HepG2 (cell line): Measurements from ENCODE around the gene ADAMTS4. TPM values are rescaled to one million over a fixed set of nuclear protein-coding genes. Genes with fewer than 3 reads are reported as not detected.
A peak's percentile ranks its signal among the peaks of the same experiment; 100 is the strongest.

Experiments
- ATAC-seq: fragments of 200-7000 bp; cut with Tn5 transposase; 3 replicates; pipeline ENCODE4 v1.9.1; 2020; ENCODE audit warnings: mild to moderate bottlenecking, moderate library complexity
- BruUV-seq: library from RNA; stranded (reverse); fragments of 400-500 nt; replicated peaks from 2 replicates; lab custom pipeline; 2021; lab: Mats Ljungman, UMichigan
- CTCF ChIA-PET: fragments of 300-600 bp; formaldehyde crosslinking; extraction: SDS; loops from one replicate; lab custom pipeline; 2021; ENCODE audit warnings: low total read pairs, inconsistent platforms, low intra/inter-chr PET ratio; lab: Yijun Ruan, JAX
- POLR2A ChIA-PET: fragments of 350-600 bp; sonication (Branson Sonifier 250); formaldehyde crosslinking; loops from one replicate; lab custom pipeline; 2020; ENCODE audit warnings: antibody characterized with exemption, inconsistent platforms; lab: Yijun Ruan, JAX
- DNase-seq: peaks from one replicate; pipeline ENCODE4 v3.0.0-alpha.2; 2015; ENCODE audit warnings: low spot score
- FAIRE-seq: peaks from 3 replicates; lab custom pipeline; 2011; peaks lifted over from hg19 to GRCh38; lab: Jason Lieb, UNC
- H2AFZ ChIP-seq: one replicate; pipeline ENCODE4 v1.6.1; 2011; ENCODE audit warnings: low read length, inconsistent platforms
- H3K27ac ChIP-seq: fragments of 300-600 bp; 3 replicates; pipeline ENCODE4 v1.8.0; 2011; ENCODE audit warnings: mixed run types, mild to moderate bottlenecking, mixed read lengths, low read length, inconsistent platforms; ENCODE audit not compliant: insufficient read depth; ENCODE audit errors: extremely low read length
- H3K27me3 ChIP-seq, 2 experiments: fragments of 200-600 bp in 1 of 2; 2 replicates in 1 of 2; 3 replicates in 1 of 2; pipeline versions ENCODE4 v1.6.0 to v1.8.0; 2011; ENCODE audit warnings: low read length in 2 of 2, mild to moderate bottlenecking in 2 of 2, moderate library complexity in 2 of 2, inconsistent platforms in 1 of 2; ENCODE audit not compliant: insufficient read depth in 2 of 2, control insufficient read depth in 1 of 2
- H3K36me3 ChIP-seq, 2 experiments: fragments of 200-600 bp in 1 of 2; replicated peaks in 1 of 2; 2 replicates in 1 of 2; 3 replicates in 1 of 2; pipeline versions ENCODE4 v1.5.1 to v1.8.0; 2011; ENCODE audit warnings: low read length in 2 of 2, inconsistent platforms in 1 of 2; ENCODE audit not compliant: insufficient read depth in 2 of 2, control insufficient read depth in 1 of 2
- H3K4me1 ChIP-seq: 2 replicates; pipeline ENCODE4 v1.5.1; 2012; ENCODE audit warnings: low read length, inconsistent platforms; ENCODE audit not compliant: insufficient read depth
- H3K4me2 ChIP-seq: 2 replicates; pipeline ENCODE4 v1.6.0; 2011; ENCODE audit warnings: low read depth, low read length, inconsistent platforms
- H3K4me3 ChIP-seq, 3 experiments: fragments of 200-600 bp in 1 of 3; sonication (generic), shearing (Covaris generic) in 1 of 3; replicated peaks in 1 of 3; 2 replicates each; pipeline ENCODE4 v1.5.1; 2011 to 2016; ENCODE audit warnings: low read length in 3 of 3, inconsistent platforms in 2 of 3, low read depth in 2 of 3, mild to moderate bottlenecking in 2 of 3, control low read depth in 1 of 3, mixed read lengths in 1 of 3; ENCODE audit not compliant: insufficient read depth in 1 of 3
- H3K79me2 ChIP-seq: one replicate; pipeline ENCODE4 v1.6.1; 2011; ENCODE audit warnings: low read length, inconsistent platforms; ENCODE audit not compliant: insufficient read depth
- H3K9ac ChIP-seq: 2 replicates; pipeline ENCODE4 v1.6.0; 2011; ENCODE audit warnings: mild to moderate bottlenecking, low read depth, low read length, inconsistent platforms; ENCODE audit not compliant: insufficient read depth
- H3K9me3 ChIP-seq: 2 replicates; pipeline ENCODE4 v1.5.1; 2012; ENCODE audit warnings: mild to moderate bottlenecking, low read length
- H4K20me1 ChIP-seq: 2 replicates; pipeline ENCODE4 v1.6.0; 2011; ENCODE audit warnings: inconsistent platforms, mild to moderate bottlenecking, low read length, moderate library complexity; ENCODE audit not compliant: insufficient read depth
- HOXA5 ChIP-seq: sonication (generic); formaldehyde crosslinking; IDR thresholded peaks from 2 replicates; pipeline ENCODE4 v1.4.0; 2020; ENCODE audit warnings: missing genetic modification reagents
- HOXD1 ChIP-seq: sonication (generic); formaldehyde crosslinking; IDR thresholded peaks from 2 replicates; pipeline ENCODE4 v1.5.0; 2020; ENCODE audit warnings: missing genetic modification reagents
- KDM4B ChIP-seq: sonication (generic); formaldehyde crosslinking; IDR thresholded peaks from 2 replicates; pipeline ENCODE4 v1.4.0; 2020; ENCODE audit warnings: missing genetic modification reagents
- SKI ChIP-seq: fragments of 450-650 bp; IDR thresholded peaks from one replicate; pipeline ENCODE4 v1.6.1; 2018; ENCODE audit warnings: mild to moderate bottlenecking; ENCODE audit not compliant: partially characterized antibody
- SNRNP70 ChIP-seq: fragments of 200-400 bp; formaldehyde crosslinking; IDR thresholded peaks from 2 replicates; pipeline ENCODE4 v1.6.1; 2017; ENCODE audit warnings: mild to moderate bottlenecking, low read depth, low read length, moderate library complexity
- TBP ChIP-seq: sonication (generic); formaldehyde crosslinking; IDR thresholded peaks from 2 replicates; pipeline ENCODE4 v1.5.0; 2020; ENCODE audit warnings: missing genetic modification reagents
- TMF1 ChIP-seq: sonication (generic); formaldehyde crosslinking; IDR thresholded peaks from 2 replicates; pipeline ENCODE4 v1.8.1; 2022; ENCODE audit warnings: low read depth, missing genetic modification reagents
- ZFP82 ChIP-seq: sonication (generic); formaldehyde crosslinking; IDR thresholded peaks from 2 replicates; pipeline ENCODE4 v1.5.1; 2020; ENCODE audit warnings: mild to moderate bottlenecking, missing genetic modification reagents, borderline replicate concordance
- ZKSCAN5 ChIP-seq: sonication (generic); formaldehyde crosslinking; IDR thresholded peaks from 2 replicates; pipeline ENCODE4 v1.5.1; 2020; ENCODE audit warnings: mild to moderate bottlenecking, missing genetic modification reagents
- ZNF160 ChIP-seq: sonication (generic); formaldehyde crosslinking; IDR thresholded peaks from 2 replicates; pipeline ENCODE4 v1.8.0; 2022; ENCODE audit warnings: mild to moderate bottlenecking, inconsistent platforms, missing genetic modification reagents
- ZNF33A ChIP-seq: sonication (generic); formaldehyde crosslinking; IDR thresholded peaks from 2 replicates; pipeline ENCODE4 v1.5.1; 2020; ENCODE audit warnings: missing genetic modification reagents, mild to moderate bottlenecking, moderate library complexity, borderline replicate concordance
- ZNF501 ChIP-seq: sonication (generic); formaldehyde crosslinking; IDR thresholded peaks from 2 replicates; pipeline ENCODE4 v1.5.1; 2020; ENCODE audit warnings: mild to moderate bottlenecking, moderate library complexity, missing genetic modification reagents
- ZNF780A ChIP-seq: sonication (generic); formaldehyde crosslinking; IDR thresholded peaks from 2 replicates; pipeline ENCODE4 v1.8.0; 2022; ENCODE audit warnings: mild to moderate bottlenecking, missing genetic modification reagents, moderate library complexity
- WGBS: methylation state at CpG from one replicate; pipeline ENCODE4 v1.1.6; 2017; ENCODE audit warnings: low lambda C conversion rate; 5-methylcytosine and 5-hydroxymethylcytosine counted together
- in situ Hi-C: cut with HindIII; loops from 2 replicates; pipeline ENCODE4 v1.10.0; 2017; ENCODE audit warnings: low pct_unique_long_range_greater_than_20kb; ENCODE audit not compliant: extremely low pct_ligation_motif_present
- intact Hi-C: fragments of 100-400 bp; cut with micrococcal nuclease; formaldehyde crosslinking; loops from one replicate; pipeline ENCODE4 v1.10.0; 2022; ENCODE audit not compliant: unreplicated experiment
- polyA plus RNA-seq, 8 experiments: library from polyadenylated mRNA; depleted of rRNA in 3 of 8; stranded (reverse) in 7 of 8; unstranded in 1 of 8; fragments of >200 nt; fragmentation: Illumina TruSeq in 4 of 8; extraction: Trizol in 4 of 8; gene quantifications; 2 replicates each; pipeline versions ENCODE4 v1.2.1 to v1.2.3, GENCODE V29; 2011 to 2016; ENCODE audit warnings: low read depth in 4 of 8, missing spikeins in 1 of 8, mixed read lengths in 1 of 8; ENCODE audit not compliant: insufficient read depth in 1 of 8
- total RNA-seq, 5 experiments: library from RNA; depleted of rRNA; stranded (reverse); fragments of >200 nt; fragmentation: Illumina TruSeq; extraction: Trizol; gene quantifications; 2 replicates each; pipeline ENCODE4 v1.2.3, GENCODE V29; 2016; ENCODE audit warnings: low read depth in 1 of 5
- TF ChIP-seq, protein P1 (sequence below): sonication (generic); formaldehyde crosslinking; IDR thresholded peaks from 2 replicates; pipeline ENCODE4 v1.4.0; 2020; ENCODE audit warnings: mild to moderate bottlenecking, missing genetic modification reagents, borderline replicate concordance
- TF ChIP-seq, protein P2 (sequence below): sonication (generic); formaldehyde crosslinking; IDR thresholded peaks from 2 replicates; pipeline ENCODE4 v1.4.0; 2020; ENCODE audit warnings: mild to moderate bottlenecking, missing genetic modification reagents
- TF ChIP-seq, protein P3 (sequence below): sonication (generic); formaldehyde crosslinking; IDR thresholded peaks from 2 replicates; pipeline ENCODE4 v1.8.1; 2023; ENCODE audit warnings: missing genetic modification reagents, mild to moderate bottlenecking, borderline replicate concordance

The ADAMTS4 gene
- total and polyA plus RNA-seq, 2 of the 13 experiments (the other 11 are each of a cell fraction or from before 2014, with no cell fraction given) = 0.51 to 1.7 TPM

DNA sequence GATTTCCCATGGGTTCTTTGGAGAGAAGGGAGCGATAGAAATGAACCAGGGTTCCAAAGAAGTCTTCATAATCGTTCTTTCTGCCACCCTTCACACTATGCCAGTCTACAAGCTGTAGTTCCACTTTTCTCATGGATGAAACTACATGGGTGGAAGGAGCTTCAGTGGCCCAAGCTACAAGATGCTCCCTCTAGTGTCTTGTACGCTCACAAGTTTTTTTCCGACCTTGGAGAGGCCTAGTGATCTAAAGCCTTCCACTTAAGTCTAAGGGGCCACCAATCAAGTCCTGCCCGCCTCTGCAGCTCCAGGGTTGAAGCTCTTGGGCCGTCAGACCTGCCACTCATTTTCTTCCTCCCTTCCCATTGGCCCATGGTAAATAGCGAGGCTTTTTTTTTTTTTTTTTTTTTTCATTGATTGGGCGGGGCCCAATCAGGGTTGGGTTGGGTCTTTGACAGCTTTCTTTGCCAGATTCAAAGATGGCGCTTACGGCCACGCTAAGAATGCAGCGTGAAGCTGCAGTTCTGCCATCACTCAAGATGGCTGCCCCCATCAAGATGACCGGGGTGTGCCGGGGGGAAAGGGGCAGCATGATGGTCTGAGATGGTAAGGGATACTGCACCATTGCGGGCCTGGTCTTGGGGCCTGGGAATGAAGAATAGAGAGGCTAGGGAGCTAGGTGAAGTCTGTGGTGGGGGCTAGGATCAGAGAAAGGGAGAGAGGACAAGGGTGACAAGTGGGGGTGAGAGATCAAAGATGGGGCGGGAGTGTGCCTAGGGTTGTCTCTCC is 26.9 kb upstream of the ADAMTS4 start, which contains the start of gene TOMM40L (continued):
- TF ChIP-seq, protein P1, sequence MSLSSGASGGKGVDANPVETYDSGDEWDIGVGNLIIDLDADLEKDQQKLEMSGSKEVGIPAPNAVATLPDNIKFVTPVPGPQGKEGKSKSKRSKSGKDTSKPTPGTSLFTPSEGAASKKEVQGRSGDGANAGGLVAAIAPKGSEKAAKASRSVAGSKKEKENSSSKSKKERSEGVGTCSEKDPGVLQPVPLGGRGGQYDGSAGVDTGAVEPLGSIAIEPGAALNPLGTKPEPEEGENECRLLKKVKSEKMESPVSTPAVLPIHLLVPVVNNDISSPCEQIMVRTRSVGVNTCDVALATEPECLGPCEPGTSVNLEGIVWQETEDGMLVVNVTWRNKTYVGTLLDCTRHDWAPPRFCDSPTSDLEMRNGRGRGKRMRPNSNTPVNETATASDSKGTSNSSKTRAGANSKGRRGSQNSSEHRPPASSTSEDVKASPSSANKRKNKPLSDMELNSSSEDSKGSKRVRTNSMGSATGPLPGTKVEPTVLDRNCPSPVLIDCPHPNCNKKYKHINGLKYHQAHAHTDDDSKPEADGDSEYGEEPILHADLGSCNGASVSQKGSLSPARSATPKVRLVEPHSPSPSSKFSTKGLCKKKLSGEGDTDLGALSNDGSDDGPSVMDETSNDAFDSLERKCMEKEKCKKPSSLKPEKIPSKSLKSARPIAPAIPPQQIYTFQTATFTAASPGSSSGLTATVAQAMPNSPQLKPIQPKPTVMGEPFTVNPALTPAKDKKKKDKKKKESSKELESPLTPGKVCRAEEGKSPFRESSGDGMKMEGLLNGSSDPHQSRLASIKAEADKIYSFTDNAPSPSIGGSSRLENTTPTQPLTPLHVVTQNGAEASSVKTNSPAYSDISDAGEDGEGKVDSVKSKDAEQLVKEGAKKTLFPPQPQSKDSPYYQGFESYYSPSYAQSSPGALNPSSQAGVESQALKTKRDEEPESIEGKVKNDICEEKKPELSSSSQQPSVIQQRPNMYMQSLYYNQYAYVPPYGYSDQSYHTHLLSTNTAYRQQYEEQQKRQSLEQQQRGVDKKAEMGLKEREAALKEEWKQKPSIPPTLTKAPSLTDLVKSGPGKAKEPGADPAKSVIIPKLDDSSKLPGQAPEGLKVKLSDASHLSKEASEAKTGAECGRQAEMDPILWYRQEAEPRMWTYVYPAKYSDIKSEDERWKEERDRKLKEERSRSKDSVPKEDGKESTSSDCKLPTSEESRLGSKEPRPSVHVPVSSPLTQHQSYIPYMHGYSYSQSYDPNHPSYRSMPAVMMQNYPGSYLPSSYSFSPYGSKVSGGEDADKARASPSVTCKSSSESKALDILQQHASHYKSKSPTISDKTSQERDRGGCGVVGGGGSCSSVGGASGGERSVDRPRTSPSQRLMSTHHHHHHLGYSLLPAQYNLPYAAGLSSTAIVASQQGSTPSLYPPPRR (CRISPR knock-in tag) = no peak
- TF ChIP-seq ZFP82 (no peak), ZNF501 (CRISPR knock-in tag) (peak; percentile 65; the same call in 1 of the 2 replicates), HOXA5 (CRISPR knock-in tag) (0 out of 2 replicates have a peak, but pooled peaks have one; percentile 20)

DNA sequence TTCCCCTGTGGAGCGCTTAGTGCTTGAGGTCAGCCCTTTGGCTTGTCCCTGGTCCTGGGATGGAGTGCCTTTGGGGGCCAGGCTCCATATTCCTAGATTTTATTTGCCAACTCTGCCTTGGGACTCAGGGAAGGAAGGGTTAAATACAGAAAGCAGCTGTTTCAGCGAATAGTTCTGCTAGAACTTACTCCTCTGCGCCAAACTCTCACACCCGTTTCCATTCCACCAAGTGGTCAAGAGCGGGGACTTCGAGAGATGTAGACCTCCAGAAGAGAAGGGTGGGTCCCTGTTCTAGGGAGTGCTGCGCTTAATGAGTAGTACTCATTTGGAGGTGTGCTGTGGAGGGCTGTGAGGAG is 26.3 kb upstream of the ADAMTS4 start:
- Histone ChIP-seq H3K27me3 (no peaks in the 10 kb centered on the region; a peak in 1 of 5 replicates), H3K36me3 (peaks cover 13 to 39% of the 10 kb centered on the region in 2 experiments), H3K9ac (peak overlapping the region; percentile 96), H3K9me3 (no peaks in the 10 kb centered on the region), H3K79me2 (peaks cover 32% of the 10 kb centered on the region), H3K27ac (peak overlapping the region; percentile 99), H3K4me2 (peak overlapping the region; percentile 80), H3K4me3 (peak overlapping the region; percentile 38 to 81 (median 54)), H2AFZ (no peak overlapping the region), H3K4me1 (peaks cover 62% of the 10 kb centered on the region), H4K20me1 (peaks cover 11% of the 10 kb centered on the region)
- ChIA-PET POLR2A (interaction anchor here (0.7 to 12.5 kb wide), 23 partner anchors 9 to 204 kb away, joined by 3 to 357 read pairs (median 6); partner anchors contain the start of genes ADAMTS4, CFAP126, DEDD and F11R), CTCF (interaction anchor here (2.0 to 3.7 kb wide), 2 partner anchors 16 to 66 kb away, joined by 22 to 36 read pairs; no protein-coding TSS in a partner anchor)
- in situ Hi-C loops = loop anchor here (5.0 to 10.0 kb wide), 2 partner anchors 67 to 160 kb away; no protein-coding TSS in a partner anchor
- FAIRE-seq (no peak), DNase-seq (peak; percentile 55), ATAC-seq (peak; percentile 3)
- intact Hi-C loops = loop anchor here (1.0 to 5.0 kb wide), 3 partner anchors 22 to 87 kb away; partner anchors contain the start of genes NDUFS2 and SDHC
- 3% methylated on average over 7 of the region's 7 CpGs for WGBS
- no TSS peak for BruUV-seq
- no peak for TF ChIP-seq TBP
- TF ChIP-seq KDM4B (CRISPR knock-in tag) = no peak
- no peak for TF ChIP-seq ZNF780A
- no peak for TF ChIP-seq ZKSCAN5 (CRISPR knock-in tag)
- no peak for TF ChIP-seq HOXD1 (CRISPR knock-in tag)
- TF ChIP-seq, protein P2, sequence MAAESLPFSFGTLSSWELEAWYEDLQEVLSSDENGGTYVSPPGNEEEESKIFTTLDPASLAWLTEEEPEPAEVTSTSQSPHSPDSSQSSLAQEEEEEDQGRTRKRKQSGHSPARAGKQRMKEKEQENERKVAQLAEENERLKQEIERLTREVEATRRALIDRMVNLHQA (CRISPR knock-in tag) = no peak
- no peak for TF ChIP-seq ZNF33A (CRISPR knock-in tag)
- TF ChIP-seq, protein P3, sequence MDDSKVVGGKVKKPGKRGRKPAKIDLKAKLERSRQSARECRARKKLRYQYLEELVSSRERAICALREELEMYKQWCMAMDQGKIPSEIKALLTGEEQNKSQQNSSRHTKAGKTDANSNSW = no peak
- no peak for TF ChIP-seq ZNF160 (CRISPR knock-in tag)
- no peak for TF ChIP-seq SNRNP70
- TF ChIP-seq TMF1 (CRISPR knock-in tag) = no peak
- no peak for TF ChIP-seq SKI
